Stimulated activated CD4-positive, alpha-beta T cell treated with anti-CD3 and anti-CD28 coated beads, Interleukin-12 subunit alpha, Interleukin-12 subunit beta, amount 100 ng/mL, for 48 hours (primary cell): Measurements from ENCODE around the gene ALDH18A1.
"Not testable (repeated sequence)": the region's sequence is repeated elsewhere in the genome, so short reads cannot be mapped to it uniquely, and the experiment has no call there.

Experiments
- DNase-seq, 3 donors: peaks; one replicate each; pipeline ENCODE4 v3.0.0-alpha.2; 2020; ENCODE audit warnings: low read depth in 2 of 3, low spot score in 1 of 3

The ALDH18A1 gene

DNA sequence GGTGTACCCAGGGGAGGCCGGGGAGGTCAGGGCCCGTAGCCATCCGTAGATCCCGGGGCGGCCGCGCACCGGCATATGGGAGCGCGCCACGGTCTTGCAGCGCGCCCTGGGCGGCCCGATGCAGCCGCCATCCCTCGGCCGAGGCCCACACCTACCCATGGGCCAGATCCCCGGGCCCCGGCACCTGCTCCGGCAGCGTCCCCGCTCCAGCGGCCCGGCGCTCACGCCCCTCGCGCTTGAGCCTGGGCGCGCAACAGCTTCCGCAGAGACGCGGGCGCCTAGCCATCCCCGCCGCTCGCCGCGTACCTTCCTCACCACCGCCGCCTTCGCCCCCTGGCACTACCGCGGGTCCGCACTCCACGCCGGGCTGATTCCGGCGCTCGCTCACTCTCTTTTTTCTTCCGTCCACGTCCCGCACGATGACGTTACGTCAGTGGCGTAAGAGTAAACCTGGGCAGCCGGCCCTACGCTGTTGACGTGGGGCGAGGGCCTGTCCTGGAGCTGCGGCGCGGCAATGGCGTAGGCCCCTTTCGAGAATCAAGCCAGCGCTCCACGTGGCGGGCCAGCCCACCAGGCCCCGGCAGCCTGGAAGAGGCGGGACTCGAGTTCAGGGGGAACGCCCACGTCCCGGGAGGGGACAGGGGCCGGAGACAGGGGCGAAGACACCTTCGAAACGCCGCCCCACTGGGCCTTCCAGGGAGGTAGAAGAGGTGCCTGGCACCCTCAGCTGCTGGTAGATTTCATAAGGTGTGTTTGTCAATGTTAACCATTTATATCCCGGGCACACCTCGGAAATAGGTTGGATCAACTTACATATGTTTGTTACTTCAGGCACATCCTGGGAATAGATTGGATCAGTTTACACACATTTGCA, at the start of gene ALDH18A1:
TSS of gene ALDH18A1 (minus strand) at position 421 of the 874 bp plus-strand sequence. CDS start 3,334 bp downstream, outside the sequence.
- peak; percentile 84 to 88 (median 88) for DNase-seq

DNA sequence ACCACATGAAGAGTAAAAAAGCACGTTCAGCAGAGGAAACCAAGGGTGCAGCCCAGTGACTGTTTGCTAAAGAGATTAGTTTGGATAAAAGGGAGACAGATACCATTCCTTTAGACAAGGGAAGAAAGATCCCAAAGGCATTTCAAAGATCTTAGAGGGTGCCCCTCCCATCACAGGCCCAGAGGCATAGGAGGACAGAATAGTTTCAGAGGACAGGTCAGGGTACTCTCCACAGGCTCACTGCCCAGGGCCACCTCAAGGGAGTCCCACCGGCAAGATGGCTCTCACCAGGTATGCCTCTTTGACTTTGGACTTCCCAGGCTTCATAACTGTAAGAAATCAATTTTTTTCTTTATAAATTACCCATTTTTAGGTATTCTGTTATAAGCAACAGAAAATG, 41.9 kb upstream of the ALDH18A1 start:
- DNase-seq = no peak

DNA sequence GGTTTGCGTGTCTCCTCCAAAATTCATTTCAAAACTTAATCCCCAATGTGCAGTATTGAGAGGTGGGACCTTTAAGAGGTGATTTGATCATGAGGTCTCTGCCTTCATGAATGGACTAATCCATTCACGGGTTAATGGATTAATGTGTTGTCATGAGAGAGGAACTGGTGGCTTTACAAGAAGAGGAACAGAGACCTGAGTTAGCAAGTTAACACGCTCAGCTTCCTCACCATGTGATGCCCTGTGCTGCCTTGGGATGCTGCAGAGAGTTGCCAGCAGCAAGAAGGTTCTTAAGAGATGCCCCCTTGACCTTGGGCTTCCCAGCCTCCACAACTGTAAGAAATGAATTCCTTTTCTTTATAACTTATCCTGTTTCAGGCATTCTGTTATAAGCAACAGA, 40.9 kb upstream of the ALDH18A1 start:
- DNase-seq = no peak

DNA sequence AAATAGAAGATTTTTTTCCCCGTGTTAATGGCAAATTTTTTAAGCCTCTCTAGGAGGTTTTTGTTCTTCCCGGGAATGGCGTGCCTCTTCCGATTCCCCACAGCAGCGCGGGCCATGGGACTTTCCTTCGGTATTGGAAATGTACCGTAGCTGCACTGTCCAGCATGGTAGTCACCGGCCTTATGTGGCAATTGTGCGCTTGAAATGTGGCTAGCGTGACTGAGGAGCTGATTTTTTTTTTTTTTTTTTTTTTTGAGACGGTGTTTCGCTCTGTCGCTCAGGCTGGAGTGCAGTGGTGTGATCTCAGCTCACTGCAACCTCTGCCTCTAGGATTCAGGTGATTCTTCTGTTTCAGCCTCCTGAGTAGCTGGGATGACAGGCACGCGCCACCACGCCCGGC, 38.2 kb upstream of the ALDH18A1 start:
- no peak for DNase-seq

DNA sequence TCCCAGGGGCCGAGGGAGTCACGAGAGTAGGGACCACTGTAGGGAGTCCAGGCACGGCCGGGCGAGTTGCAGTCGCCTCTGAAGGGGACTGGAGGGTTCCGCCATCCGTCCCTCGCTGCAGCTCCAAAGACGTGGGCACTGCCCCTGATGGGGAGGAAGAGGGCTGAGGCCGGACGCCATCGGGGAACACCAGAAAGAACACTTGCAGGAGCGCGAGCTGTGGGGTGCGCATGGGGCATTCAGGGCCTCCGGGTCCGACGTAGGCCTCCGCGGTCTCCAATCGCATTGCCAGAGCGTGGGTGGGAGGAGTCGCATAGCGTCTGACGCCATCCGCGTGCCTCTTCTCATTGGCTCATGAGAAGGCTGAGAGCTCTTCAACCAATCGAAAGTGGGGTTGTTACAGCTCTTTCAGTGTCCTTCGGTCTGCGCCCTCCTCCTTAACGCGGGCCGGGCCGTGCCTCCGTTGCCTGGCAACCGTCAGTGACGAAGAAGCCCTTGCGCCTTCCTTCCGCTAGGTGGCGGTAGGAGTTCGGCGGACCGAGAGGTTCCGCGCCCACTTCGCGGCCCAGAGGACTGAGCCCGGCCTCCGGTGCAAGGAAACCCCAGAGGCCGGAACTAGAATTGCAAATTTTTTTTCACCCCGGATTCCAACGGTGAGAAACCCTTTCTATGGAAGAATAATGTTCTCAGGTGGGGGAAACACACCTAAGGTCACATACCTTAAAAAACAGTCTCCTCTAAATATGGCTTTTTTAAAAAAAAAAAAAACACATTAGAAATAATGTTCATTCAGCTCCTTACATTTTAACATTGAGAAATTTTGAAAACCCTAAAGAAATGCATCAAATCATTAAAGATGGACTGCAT, 37.4 kb upstream of the ALDH18A1 start, which contains the start of gene TCTN3:
TSS of gene TCTN3 (minus strand) at position 260 of the 867 bp plus-strand sequence. CDS start at position 232, 28 bp downstream.
- peak; percentile 89 to 98 (median 94) for DNase-seq

DNA sequence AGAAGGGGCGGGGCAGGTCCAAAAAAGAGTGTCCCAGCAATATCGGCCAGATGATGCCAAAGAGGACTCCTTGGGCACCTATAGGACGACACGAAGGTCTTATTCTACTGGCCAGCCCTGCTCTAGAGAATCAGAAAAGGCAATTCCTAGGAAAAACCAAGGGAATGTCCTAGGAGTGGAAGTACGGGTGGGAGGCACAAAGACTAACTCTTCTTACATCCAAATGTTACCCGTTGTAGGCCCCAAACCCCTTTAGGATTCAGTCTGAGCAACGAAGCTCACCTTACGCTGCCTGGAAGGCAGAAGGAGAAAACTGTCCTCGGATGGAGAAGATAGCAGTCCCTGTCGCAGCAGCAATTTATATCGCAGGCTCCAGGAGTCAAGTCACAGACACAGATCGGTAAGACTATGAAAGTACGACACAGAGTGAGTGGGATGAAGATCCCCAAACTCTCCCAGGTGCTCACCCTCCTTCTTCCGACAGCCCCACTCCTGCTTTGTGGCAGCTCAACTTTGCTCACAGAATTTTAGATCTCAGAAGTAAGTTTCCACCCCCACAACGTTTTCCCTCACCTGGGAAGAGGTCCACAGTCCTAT, 36.7 kb upstream of the ALDH18A1 start:
- no peak for DNase-seq

DNA sequence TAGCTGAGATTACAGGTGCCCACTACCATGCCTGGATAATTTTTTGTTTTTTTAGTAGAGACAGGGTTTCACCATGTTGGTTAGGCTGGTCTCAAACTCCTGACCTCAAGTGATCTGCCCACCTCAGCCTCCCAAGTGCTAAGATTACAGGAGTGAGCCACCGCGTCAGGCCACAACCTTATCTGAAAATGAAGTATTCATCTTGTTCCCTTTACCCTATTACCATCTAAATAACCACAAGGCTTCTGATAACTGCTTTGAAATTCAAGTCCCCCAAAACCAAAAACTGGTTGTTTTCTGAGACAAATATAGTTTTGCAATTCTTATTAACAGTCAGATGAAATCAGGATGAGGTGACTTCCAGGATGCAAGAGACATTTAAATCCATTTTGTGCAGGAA, 34.8 kb upstream of the ALDH18A1 start:
- no peak for DNase-seq

DNA sequence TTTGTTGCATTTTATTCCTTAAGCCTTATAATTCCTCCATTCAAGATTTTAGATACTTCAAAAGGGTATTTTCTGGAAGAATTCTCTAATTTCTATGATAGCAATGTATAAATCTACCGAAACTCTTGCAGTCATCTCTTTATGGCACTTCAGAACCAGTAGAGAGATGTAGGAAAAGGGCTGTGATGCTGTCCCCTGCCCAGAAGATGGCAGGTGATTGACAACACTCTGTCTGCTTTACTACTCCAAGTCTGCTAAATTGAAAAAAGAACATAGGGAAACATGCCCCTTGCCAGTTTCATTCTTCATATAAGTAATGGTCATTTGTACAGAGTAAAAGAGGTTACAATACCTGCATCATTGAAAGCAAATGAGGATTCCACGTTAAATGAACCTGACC, 32.1 kb upstream of the ALDH18A1 start:
- no peak for DNase-seq

DNA sequence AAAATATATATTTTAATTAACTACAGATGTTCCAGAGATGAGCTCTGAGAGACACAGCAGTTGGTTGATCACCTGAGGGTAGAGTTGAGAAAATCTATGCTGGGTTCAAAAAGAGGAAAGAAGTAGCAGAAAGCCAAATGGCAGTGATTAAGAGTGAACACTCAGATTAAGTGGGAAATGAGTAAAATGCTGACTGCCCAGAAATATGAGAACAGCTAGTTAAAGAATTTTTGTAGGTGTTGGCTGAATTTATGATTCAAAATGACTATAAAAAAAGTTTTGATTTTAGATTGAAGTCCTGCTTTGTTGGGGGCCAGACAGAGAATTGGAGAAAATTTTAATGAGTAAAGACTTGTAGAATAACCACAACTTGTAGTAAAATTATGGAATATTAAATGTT, 27.5 kb upstream of the ALDH18A1 start:
- no peak for DNase-seq

DNA sequence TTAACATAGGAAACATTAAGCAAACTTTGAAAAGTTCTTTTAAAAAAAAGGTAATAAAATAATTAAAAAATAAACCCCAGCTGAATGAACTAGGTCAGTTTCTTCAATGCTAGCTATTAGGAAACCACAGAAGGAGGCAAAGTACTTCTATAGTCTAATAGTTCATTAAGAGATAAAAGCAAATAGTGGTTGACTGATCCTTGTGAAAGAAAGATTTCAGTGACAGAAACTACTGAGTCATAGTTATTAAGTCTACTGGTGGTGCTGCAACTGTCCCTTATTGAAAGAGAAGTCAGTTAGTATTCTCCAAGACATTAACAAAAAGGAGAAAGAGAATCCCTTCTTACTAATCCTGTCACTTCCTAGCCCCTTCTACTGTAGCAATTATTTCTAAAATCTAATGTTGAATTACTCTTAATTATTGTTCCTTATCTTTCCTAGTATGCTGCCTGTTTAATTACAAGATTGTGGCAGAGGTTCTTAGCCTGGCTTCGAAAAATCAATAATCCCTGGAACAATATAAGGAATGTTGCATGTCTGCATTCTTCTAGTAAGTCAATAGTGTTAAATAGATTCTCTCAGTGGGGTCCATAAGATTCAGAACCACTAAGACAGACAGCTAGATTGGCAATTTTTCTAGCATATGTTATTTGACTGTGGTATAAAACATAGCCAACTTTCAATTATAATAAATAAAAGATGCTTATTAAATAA, 19.0 kb upstream of the ALDH18A1 start:
- no peak for DNase-seq

DNA sequence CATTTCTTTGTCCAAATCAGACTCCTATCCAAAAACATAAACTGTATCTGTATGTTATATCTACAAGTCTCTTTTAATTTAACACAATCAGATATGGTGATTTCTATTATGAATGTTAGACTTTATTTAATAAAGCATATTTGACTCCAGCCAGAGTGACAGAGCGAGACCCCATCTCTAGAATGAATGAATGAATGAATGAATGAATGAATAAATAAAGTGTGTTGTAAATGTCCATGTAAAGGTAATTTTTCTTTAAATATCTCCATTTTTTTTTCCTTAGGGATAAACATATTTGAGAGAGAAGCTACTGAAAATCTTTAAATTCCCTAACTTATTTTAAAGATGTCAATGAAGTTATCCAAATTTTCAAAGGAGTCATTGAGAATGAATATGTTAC, 18.1 kb upstream of the ALDH18A1 start:
- no peak for DNase-seq

DNA sequence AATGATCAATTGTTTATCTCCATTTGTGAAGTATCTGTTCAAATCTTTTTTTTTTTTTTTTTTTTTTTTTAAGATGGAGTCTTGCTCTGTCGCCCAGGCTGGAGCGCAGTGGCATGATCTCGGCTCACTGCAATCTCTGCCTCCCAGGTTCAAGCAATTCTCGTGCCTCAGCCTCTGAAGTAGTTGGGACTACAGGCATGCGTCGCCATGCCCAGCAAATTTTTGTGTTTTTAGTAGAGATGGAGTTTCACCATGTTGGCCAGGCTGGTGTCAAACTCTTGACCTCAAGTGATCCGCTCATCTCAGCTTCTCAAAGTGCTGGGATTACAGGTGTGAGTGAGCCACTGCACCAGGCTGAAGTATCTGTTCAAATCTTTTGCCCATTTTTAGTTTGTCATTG, 16.1 kb upstream of the ALDH18A1 start:
- not testable (repeated sequence) for DNase-seq

DNA sequence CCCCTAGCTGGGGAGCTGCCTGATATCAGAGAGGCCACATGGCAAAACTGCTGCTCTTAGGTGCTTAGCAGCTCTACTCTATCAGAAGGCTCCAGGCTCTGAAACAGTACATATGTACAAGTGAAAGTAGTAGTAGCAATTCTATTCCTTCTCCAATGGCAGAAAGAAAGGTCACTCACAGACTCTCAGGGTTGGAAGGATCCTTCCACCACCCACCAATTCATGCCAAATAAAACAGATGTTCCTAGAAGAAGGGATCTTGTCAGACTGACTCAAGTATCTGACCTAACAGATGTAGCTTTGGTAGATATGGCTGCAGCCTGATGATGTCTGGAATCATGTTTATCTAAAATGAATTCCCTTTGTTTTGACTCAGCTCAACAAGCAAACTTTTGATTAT, 8.0 kb upstream of the ALDH18A1 start:
- DNase-seq = no peak

DNA sequence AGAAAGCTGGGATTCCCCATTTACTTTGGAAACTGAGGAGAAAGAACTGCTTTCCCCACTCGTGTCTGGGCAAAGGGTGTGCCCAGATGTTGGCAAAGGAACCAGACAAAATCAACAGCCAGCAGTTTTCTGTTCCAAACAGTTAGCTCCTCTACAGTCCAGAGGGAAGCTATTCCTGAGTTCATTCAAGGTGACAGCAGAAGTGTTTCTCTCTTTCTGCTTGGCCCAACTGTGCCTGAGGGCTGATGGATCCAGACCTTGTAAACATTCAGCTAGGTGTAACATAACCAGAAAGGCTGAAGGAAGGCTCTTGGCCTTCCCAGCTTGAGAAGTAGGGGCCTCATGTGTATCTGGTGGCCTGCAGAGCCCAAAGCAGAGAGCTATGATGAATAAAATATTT, 7.0 kb upstream of the ALDH18A1 start:
- DNase-seq = no peak

DNA sequence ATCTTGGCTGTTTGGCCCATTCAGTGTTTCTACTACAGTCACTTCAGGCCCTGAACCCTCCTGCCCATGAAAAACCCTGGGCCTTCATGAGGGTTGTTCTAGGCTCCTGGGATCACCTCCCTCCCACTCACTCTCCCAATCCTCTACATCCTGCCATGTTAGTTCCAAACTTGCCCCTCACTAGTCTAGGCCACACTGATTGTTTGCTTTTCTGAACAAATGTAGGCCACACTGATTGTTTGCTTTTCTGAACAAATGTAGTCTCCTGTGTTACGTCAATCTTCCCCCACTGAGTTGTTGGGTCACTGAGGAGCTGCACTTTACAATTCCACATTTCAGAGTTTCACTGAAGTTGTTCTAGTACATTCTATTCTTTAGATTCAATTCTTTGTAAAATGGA, 5.3 kb upstream of the ALDH18A1 start:
- no peak for DNase-seq

DNA sequence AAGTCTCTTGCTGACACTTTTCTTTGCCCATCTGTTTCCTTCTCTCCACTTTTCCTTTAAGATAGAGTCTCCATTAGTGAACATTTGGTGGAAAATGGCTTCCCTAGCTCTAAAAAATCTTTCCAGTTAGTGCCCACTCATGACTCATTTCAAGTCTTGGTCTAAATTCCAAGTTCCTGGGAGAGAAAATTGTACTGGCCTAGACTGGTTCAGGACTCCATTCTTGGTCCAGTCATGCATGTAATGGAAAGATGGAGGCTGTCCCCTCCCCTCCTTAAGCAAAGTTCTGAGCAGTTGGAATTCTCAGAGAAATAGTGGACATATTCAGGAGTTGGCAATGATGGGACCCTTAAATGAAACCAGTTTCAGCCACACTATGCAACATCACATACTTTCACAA, 3.8 kb upstream of the ALDH18A1 start:
- no peak for DNase-seq

DNA sequence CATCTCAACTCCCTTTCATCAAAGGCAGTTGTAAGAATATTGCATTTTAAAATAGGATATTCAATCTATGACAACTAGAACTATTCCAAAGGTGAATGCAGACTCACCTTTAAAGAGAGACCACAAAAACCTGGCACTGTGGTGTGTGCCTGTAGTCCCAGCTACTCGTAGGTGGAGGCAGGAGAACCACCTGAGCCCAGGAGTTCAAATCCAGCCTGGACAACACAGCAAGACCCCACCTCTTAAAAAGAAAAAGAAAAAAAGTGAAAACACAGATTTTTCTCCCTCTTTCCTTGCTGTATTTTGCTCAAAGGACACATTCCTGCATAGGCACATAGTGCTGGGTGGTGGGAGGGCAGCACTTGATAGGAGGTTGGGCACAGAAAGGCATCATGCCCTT, 739 bp upstream of the ALDH18A1 start:
- no peak for DNase-seq

DNA sequence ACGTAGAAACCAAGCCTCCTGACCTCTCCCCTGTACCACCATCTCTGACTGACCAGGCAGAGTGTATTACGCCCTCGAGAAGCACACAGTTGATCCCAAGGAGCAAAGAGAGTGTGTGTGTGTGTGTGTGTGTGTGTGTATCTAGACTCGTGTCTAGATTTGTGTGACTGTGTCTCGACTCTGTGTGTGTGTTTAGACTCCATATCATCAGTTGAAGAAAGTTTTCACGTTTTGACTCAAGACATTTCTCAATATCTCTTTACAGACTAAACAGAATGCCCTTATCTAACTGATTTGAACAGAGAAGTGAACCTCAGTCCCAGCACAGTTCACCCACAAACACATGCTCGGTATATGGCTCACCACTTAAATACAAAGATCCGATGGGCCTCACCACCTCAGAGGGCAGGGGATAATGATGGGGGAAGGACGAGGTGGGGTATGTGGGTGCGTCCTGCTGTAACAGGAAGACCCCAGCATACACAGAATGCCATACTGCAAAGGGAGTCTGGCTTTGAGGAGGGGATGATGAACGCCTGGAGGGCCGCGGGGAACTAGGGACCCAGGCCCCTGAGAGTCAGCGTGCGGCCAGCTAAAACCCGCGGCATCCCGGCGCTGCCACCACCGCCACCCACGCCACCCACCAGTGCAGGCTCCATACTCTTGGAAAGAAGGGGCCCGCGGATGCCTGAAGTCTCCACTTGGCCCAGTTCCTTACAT, 780 bp downstream of the ALDH18A1 start:
- peak in 2 of 3 donors; percentile 4 to 5 for DNase-seq

DNA sequence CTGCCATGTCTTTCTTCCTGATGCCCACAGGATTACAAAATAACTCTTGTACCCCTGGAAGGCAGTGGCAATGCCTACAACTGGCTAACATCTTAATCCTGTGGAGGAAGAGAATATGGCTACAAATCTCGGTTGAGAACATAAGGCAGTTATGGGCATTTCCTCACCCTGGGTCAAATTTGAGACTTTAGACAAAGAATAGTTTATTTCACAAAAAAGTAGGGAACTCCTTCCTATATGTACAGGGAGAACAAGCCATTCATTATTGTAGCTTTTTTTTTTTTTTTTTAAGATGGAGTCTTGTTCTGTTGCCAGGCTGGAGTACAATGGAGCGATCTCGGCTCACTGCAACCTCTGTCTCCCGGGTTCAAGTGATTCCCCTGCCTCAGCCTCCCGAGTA, 2.6 kb downstream of the ALDH18A1 start:
- no peak for DNase-seq

DNA sequence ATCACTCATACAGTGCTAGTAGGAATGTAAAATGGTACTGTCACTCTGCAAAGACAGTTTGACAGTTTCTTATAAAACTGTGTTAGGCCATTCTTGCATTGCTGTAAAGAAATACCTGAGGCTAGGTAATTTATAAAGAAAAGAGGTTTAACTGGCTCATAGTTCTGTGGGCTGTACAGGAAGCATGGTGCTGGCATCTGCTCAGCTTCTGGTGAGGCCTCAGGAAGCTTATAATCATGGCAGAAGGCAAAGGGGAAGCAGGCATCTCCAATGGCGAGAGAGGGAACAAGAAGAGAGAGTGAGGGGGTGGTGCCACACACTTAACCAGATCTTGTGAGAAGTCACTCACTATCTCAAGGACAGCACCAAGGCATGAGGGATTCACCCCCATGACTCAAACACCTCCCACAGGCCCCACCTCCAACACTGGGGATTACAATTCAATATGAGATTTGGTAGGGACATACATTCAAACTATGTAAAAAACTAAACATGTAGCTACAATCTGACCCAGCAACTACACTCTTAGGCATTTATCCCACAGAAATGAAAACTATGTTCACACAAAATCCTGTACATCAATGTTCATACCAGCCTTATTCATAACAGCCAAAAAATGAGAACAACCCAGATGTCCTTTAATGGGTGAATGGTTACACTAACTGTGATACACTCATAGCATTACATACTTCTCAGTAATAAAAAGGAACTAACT, 5.0 kb downstream of the ALDH18A1 start:
- DNase-seq = no peak
